SU-DHL-6 (cell line): ENCODE measurements around the gene PNMA8A.

Experiments used
- EZH2phosphoT487 ChIP-seq: fragments of 200-600 bp; sonication (generic), shearing (Covaris generic); conservative IDR thresholded peaks from 2 replicates; pipeline ENCODE4 v1.6.1; 2018; ENCODE audit warnings: mild to moderate bottlenecking, antibody characterized with exemption, low read length, moderate library complexity, mixed read lengths
- TF ChIP-seq, protein P1 (sequence below): fragments of 200-600 bp; sonication (generic); IDR thresholded peaks from one replicate; pipeline ENCODE4 v1.5.1; 2017; ENCODE audit warnings: antibody characterized with exemption, mild to moderate bottlenecking, low read length, moderate library complexity; ENCODE audit not compliant: insufficient read depth, poor library complexity, severe bottlenecking

DNA sequence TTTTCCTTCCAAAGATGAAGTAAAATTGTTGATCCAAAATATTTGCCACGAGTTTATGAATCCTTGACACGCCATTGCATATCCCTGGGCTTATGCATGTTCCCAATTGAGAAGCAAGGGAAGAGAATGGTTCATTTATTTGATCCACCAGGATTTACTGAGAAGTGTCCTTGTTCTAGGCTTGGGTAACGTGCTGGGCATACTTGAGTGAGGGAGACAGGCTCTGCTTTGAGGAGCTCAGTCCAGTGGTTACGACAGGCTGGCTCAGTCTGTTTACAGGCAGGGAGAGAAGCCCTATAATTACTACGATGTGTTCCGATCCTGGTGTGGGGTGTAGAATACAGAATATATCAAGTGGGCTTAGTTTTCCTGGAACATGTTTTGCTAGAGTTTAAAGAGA, 36.4 kb downstream of the PNMA8A start:
- TF ChIP-seq, protein P1, sequence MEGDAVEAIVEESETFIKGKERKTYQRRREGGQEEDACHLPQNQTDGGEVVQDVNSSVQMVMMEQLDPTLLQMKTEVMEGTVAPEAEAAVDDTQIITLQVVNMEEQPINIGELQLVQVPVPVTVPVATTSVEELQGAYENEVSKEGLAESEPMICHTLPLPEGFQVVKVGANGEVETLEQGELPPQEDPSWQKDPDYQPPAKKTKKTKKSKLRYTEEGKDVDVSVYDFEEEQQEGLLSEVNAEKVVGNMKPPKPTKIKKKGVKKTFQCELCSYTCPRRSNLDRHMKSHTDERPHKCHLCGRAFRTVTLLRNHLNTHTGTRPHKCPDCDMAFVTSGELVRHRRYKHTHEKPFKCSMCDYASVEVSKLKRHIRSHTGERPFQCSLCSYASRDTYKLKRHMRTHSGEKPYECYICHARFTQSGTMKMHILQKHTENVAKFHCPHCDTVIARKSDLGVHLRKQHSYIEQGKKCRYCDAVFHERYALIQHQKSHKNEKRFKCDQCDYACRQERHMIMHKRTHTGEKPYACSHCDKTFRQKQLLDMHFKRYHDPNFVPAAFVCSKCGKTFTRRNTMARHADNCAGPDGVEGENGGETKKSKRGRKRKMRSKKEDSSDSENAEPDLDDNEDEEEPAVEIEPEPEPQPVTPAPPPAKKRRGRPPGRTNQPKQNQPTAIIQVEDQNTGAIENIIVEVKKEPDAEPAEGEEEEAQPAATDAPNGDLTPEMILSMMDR: no peak
- no peak for TF ChIP-seq EZH2phosphoT487
